AG10803 (cell line): ENCODE data around the gene SLC2A13.

ENCODE experiments used
- DNase-seq: peaks from one replicate; pipeline ENCODE4 v3.0.0; 2010; ENCODE audit warnings: low read depth
- H3K4me3 ChIP-seq: 2 replicates; pipeline ENCODE4 v1.5.1; 2011; ENCODE audit warnings: mild to moderate bottlenecking, low read length, control low read depth
- TF ChIP-seq, protein P1 (sequence below): conservative IDR thresholded peaks from 2 replicates; pipeline ENCODE4 v1.5.1; 2011; ENCODE audit warnings: mild to moderate bottlenecking, low read length, control low read depth, inconsistent platforms

Gene SLC2A13

DNA sequence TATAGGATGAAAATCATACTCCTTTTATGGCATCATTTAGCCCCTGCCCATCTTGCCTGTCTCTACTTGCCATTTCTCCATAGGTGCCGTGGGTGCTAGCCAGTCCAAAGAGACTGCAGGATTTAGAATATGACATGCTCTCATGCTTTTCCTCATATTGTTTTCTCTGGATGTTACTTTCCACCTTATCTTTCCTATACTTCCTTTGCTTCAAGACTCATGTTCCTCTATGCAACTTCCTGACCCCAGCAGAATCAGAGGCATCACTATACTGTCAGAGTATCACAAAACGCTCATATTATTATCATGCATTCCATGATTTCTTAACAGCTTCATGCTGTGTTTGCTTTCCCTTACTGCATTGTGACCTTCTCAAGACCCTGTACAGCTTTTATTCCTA is 265.5 kb downstream of the SLC2A13 start:
- H3K4me3 ChIP-seq: no peak overlapping the region
- TF ChIP-seq, protein P1, sequence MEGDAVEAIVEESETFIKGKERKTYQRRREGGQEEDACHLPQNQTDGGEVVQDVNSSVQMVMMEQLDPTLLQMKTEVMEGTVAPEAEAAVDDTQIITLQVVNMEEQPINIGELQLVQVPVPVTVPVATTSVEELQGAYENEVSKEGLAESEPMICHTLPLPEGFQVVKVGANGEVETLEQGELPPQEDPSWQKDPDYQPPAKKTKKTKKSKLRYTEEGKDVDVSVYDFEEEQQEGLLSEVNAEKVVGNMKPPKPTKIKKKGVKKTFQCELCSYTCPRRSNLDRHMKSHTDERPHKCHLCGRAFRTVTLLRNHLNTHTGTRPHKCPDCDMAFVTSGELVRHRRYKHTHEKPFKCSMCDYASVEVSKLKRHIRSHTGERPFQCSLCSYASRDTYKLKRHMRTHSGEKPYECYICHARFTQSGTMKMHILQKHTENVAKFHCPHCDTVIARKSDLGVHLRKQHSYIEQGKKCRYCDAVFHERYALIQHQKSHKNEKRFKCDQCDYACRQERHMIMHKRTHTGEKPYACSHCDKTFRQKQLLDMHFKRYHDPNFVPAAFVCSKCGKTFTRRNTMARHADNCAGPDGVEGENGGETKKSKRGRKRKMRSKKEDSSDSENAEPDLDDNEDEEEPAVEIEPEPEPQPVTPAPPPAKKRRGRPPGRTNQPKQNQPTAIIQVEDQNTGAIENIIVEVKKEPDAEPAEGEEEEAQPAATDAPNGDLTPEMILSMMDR: no peak
- DNase-seq: no peak

DNA sequence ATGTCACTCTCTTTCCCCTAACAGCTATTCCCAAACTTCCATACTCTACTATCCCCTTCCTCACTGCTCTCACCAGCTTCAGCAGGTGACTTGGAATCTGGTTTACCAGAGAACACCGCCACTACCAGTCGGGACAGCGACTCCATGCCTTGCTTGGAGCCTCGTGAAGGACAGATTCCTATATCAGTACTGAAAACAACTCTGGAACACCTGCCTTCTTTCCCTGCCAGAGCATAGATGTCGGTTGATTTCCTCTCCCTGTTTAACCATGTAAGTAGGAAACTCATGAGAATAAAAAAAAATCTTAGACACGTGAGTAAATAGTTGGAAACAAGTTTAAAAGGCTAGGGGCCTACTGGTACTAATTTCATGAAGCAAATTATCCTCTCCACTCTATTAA is 266.8 kb downstream of the SLC2A13 start:
- no peak overlapping the region for H3K4me3 ChIP-seq
- TF ChIP-seq, protein P1: no peak
- DNase-seq: no peak

DNA sequence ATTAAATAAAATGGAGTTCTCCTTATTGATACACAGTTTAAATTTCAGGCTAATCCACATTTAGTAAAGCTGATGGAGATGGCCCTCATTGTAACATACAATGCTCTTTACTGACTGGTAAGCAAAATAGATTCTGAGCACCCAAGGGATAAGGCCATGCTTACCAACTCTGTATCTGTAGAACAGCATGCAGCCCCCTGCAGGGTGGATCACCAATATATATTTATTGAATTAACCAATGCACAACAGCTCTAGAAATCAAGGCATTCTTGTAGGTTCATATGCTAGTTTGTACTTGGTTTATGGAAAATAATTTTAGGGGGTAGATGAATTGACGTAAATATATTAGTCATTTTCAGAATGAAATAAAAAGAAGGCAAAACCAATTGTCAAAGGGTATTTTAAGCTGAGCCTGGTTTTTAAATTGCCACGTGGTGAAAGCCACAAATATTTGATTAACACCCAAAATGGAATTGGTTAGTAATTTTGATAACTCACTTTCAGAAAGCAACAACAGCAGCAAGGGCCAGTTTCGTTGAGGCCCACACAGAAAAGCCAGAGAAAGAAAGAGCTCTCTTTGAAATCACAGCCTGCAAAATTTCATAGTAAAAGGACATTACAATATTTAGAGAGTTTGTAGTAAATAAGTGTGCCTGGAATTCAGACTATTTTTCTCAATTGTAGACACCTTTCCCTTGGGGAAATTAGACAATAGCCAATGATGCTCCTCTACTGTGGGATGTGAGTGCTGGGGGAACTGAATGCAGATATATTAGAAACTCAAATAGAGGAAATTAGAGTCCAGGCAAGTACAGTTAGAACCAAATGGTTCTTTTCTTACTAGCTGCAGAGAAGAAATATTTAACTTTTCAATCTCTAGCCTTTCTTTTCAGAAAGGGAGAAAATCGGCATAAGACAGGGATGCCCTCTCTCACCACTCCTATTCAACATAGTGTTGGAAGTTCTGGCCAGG is 270.1 kb downstream of the SLC2A13 start:
- DNase-seq: no peak
- TF ChIP-seq, protein P1: no peak
- no peak overlapping the region for H3K4me3 ChIP-seq

DNA sequence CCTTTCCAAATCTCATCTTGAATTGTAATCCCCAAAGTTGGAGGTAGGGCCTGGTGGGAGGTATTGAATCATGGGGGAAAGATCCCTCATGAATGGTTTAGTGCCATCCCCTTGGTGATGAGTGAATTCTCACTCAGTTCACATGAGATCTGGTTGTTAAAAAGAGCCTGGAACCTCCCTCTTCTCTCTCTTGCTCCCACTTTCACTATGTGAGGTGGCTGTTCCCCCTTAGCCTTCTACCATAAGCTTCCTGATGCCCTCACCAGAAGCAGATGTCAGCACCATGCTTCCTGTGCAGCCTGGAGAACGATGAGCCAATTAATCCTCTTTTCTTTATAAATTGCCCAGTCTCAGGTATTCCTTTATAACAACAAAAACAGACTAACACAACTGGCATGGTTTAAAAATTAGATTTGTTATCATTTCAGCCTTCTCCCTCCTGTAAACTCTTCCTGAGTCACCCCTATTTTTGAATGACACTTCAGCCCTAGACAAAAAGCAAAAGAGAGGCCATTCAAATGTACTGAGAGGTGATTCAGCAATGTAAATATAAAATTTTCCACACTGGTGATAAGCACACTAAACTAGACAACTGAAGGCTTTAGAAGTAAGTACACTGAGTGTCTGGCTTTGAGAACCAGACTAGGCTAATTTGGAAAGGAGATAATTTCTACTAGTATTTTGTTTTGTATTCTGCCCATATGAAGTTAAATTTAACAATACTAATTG is 274.1 kb downstream of the SLC2A13 start:
- DNase-seq: no peak
- TF ChIP-seq, protein P1: no peak
- H3K4me3 ChIP-seq: no peak overlapping the region

DNA sequence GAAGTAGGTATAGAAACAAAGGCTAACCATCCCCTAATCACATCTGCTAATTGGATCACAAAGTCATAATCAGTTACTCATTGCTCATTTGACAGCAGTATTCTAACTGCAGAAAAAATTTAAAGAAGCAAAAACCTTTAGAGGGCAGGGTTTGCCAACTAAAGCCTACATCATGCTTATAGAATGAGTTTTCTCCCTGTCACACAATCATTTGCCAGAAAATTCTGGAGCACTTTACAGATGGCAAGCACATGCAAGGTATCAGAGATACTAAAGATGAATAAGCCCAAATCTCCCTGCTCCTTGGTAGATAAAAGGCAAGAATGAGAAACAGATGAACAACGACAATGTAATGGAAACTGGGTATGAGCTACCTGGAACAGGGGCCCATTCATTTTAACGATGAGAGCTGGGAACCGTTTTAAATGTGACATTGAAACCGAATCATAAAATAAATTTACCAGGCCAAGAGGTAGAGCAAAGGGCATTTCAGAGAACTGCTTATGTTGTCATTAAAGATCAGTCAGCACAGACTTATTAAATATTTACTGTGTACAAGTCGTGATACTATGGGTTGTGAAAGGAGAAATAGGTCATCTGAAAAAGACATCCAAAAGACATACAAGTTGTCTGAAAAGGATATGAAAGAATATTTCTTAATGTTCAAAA is 274.9 kb downstream of the SLC2A13 start:
- DNase-seq: peak; percentile 43
- H3K4me3 ChIP-seq: no peak overlapping the region
- TF ChIP-seq, protein P1: no peak

DNA sequence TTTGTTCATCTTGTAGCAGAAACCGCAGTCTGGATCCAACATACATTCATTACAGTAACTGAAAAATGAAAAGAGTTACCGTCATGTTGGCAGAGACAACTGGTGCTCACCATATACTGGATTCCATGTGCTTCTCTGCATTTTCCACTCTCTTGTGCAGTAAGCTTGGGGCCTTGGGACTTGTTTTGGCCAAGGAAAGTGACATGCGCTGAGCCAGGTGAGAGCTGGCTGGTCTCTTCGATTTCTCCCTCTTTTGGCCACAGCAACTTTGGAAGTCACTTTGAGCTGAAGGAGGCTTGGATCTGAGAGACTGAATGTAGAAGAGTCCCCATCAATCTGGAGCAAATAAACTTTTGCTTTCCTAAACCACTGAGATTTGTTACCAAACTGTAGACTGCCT is 275.7 kb downstream of the SLC2A13 start:
- TF ChIP-seq, protein P1: no peak

More for the DNA sequence above, 275.7 kb downstream of the SLC2A13 start:
- DNase-seq: no peak
- H3K4me3 ChIP-seq: no peak overlapping the region
